PC-3 (cell line): ENCODE data around the gene AGAP1. TPM values are rescaled to one million over a fixed set of nuclear protein-coding genes. Genes with fewer than 3 reads are reported as not detected.

Experiments
- ATAC-seq: fragments of 200-7000 bp; cut with Tn5 transposase; 2 replicates; pipeline ENCODE4 v1.9.1; 2020; ENCODE audit warnings: mild to moderate bottlenecking, moderate library complexity
- BruUV-seq: library from RNA; stranded (reverse); fragments of 400-500 nt; replicated peaks from 2 replicates; lab custom pipeline; 2021; lab: Mats Ljungman, UMichigan
- CTCF ChIA-PET: fragments of 300-600 bp; sonication (Branson Sonifier 250); formaldehyde crosslinking; loops from one replicate; lab custom pipeline; 2022; ENCODE audit warnings: antibody characterized with exemption; lab: Charles Lee
- POLR2A ChIA-PET: fragments of 300-600 bp; sonication (Branson Sonifier 250); formaldehyde crosslinking; loops from one replicate; lab custom pipeline; 2022; ENCODE audit warnings: antibody characterized with exemption; ENCODE audit not compliant: unreplicated experiment; lab: Charles Lee
- DNase-seq: peaks from one replicate; pipeline ENCODE4 v3.0.0-alpha.2; 2015
- H2AFZ ChIP-seq: fragments of 300-600 bp; sonication (generic); 2 replicates; pipeline ENCODE4 v1.6.0; 2016; ENCODE audit warnings: antibody characterized with exemption, low read length
- H3F3A ChIP-seq: fragments of 300-600 bp; sonication (generic); one replicate; pipeline ENCODE4 v1.6.0; 2017; ENCODE audit warnings: antibody characterized with exemption, low read length, control low read depth, mild to moderate bottlenecking; ENCODE audit not compliant: unreplicated experiment
- H3K27ac ChIP-seq: fragments of 300-600 bp; sonication (generic); 2 replicates; pipeline ENCODE4 v1.5.1; 2016; ENCODE audit warnings: mild to moderate bottlenecking, low read length
- H3K27me3 ChIP-seq: fragments of 300-600 bp; sonication (generic); 2 replicates; pipeline ENCODE4 v1.6.1; 2016; ENCODE audit warnings: low read length, mixed read lengths
- H3K36me3 ChIP-seq: fragments of 300-600 bp; sonication (generic); 2 replicates; pipeline ENCODE4 v1.6.1; 2016; ENCODE audit warnings: low read depth, mixed run types, low read length, mixed read lengths
- H3K4me1 ChIP-seq: fragments of 300-600 bp; sonication (generic); 2 replicates; pipeline ENCODE4 v1.5.1; 2016; ENCODE audit warnings: low read length; ENCODE audit not compliant: insufficient read depth
- H3K4me2 ChIP-seq: fragments of 300-600 bp; sonication (generic); 2 replicates; pipeline ENCODE4 v1.6.0; 2016; ENCODE audit warnings: low read length
- H3K4me3 ChIP-seq: fragments of 300-600 bp; sonication (generic); 2 replicates; pipeline ENCODE4 v1.5.1; 2016; ENCODE audit warnings: mild to moderate bottlenecking, low read length, mixed read lengths
- H3K79me2 ChIP-seq: fragments of 300-600 bp; sonication (generic); 2 replicates; pipeline ENCODE4 v1.6.1; 2017; ENCODE audit warnings: low read length, mixed read lengths
- H3K9ac ChIP-seq: fragments of 300-600 bp; sonication (generic); 2 replicates; pipeline ENCODE4 v1.6.0; 2016; ENCODE audit warnings: mild to moderate bottlenecking, low read length
- H3K9me2 ChIP-seq: fragments of 300-600 bp; sonication (generic); replicated peaks from 2 replicates; pipeline ENCODE4 v1.6.1; 2016; ENCODE audit warnings: mixed run types, low read length, mixed read lengths
- H3K9me3 ChIP-seq: fragments of 300-600 bp; sonication (generic); 2 replicates; pipeline ENCODE4 v1.6.1; 2016; ENCODE audit warnings: low read length, mixed read lengths
- H4K20me1 ChIP-seq: fragments of 300-600 bp; sonication (generic); 2 replicates; pipeline ENCODE4 v1.6.1; 2016; ENCODE audit warnings: low read length, mixed read lengths
- EZH2 ChIP-seq: fragments of 300-600 bp; sonication (generic); IDR thresholded peaks from one replicate; pipeline ENCODE4 v1.6.1; 2017; ENCODE audit warnings: antibody characterized with exemption, mild to moderate bottlenecking, low read length; ENCODE audit not compliant: unreplicated experiment
- EZH2phosphoT487 ChIP-seq: fragments of 300-600 bp; sonication (generic); IDR thresholded peaks from 2 replicates; pipeline ENCODE4 v1.6.1; 2018; ENCODE audit warnings: mild to moderate bottlenecking, antibody characterized with exemption, low read length, borderline replicate concordance
- intact Hi-C: fragments of 100-400 bp; cut with micrococcal nuclease; formaldehyde crosslinking; loops from 2 replicates; pipeline ENCODE4 v1.9.0; 2023
- total RNA-seq: library from RNA; depleted of rRNA; stranded (reverse); fragments of >200 nt; gene quantifications from 2 replicates; pipeline ENCODE4 v1.2.3, GENCODE V29; 2014
- TF ChIP-seq, protein P1 (sequence below): fragments of 300-600 bp; sonication (generic); conservative IDR thresholded peaks from 2 replicates; pipeline ENCODE4 v1.5.1; 2017; ENCODE audit warnings: antibody characterized with exemption, low read depth, mild to moderate bottlenecking, low read length

AGAP1 gene
- total RNA-seq, 1 experiment from 2014 or later = 31.0 TPM

DNA sequence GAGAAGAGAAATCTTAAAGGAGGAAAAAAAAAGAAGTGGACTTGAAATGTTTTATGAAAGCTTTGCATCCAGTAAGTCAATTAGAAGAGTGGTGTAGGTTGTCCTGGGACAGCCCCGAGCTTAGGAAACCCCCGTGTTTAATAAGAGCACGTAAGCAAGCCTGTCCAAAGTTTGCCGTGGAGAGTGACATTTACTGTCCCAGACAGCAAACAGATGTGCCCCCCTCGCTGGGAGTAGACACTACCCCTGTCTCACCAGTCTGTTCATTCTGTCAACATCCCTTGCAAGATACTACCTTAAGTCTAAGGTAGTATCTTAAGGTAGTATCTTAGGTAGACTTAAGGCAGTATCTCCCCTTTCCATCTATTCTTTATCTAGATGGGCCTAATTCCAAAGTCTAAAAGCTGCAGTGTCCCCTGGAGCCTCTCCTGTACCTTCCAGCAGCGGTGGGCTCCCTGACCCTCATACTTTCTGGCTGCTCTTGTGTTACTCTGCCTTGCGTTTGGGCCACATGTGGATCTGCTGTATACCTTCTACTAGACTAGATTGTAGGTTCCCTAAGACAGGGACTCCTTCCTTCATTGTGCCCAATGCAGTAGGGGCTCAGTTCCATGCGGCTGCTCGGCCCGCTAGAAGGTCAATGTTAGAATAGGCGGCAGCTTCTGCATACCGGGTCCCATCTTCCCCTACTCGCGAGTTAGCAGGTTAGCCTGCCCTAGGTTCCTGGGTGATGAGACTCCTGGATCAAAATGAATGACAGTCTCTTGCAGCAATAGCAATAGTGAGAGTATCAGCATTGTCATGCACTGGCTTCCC is 430.2 kb downstream of the AGAP1 start:
- TF ChIP-seq EZH2phosphoT487 = no peak
- H3K79me2 ChIP-seq = no peaks in the 10 kb centered on the region
- no peak overlapping the region for H2AFZ ChIP-seq
- no peaks in the 10 kb centered on the region for H4K20me1 ChIP-seq
- ATAC-seq = no peak
- DNase-seq = no peak
- intact Hi-C loops = no loop called here
- no peaks in the 10 kb centered on the region for H3K4me1 ChIP-seq
- H3K27ac ChIP-seq = no peak overlapping the region
- H3K4me2 ChIP-seq = no peak overlapping the region
- no peak overlapping the region for H3K4me3 ChIP-seq
- H3K9ac ChIP-seq = no peak overlapping the region
- CTCF ChIA-PET = no interaction called here
- no peaks in the 10 kb centered on the region for H3K9me2 ChIP-seq
- H3K36me3 ChIP-seq = no peaks in the 10 kb centered on the region
- H3F3A ChIP-seq = no peaks in the 10 kb centered on the region
- POLR2A ChIA-PET = interaction anchor here (0.6 kb wide), 1 partner anchor 10 kb away, joined by 5 read pairs; no protein-coding TSS in a partner anchor
- no peaks in the 10 kb centered on the region for H3K27me3 ChIP-seq
- H3K9me3 ChIP-seq = no peaks in the 10 kb centered on the region
- BruUV-seq = no TSS peak

DNA sequence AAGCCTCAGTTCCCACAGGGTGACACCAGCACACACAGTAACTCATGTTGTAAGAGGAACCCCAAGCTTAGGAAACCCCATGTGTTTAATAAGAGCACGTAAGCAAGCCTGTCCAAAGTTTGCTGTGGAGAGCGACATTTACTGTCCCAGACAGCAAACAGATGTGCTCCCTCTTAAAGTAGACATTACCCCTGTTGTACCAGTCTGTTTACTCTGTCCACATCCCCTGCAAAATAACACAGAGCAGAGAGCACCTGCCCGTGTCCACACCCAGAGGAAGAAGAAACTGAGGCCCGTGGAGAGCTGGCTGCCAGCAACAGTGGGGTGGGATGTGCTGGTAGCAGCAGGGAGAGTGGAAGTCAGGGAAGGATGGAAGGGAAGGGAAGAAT is 430.8 kb downstream of the AGAP1 start:
- no peaks in the 10 kb centered on the region for H3K79me2 ChIP-seq
- no TSS peak for BruUV-seq

DNA sequence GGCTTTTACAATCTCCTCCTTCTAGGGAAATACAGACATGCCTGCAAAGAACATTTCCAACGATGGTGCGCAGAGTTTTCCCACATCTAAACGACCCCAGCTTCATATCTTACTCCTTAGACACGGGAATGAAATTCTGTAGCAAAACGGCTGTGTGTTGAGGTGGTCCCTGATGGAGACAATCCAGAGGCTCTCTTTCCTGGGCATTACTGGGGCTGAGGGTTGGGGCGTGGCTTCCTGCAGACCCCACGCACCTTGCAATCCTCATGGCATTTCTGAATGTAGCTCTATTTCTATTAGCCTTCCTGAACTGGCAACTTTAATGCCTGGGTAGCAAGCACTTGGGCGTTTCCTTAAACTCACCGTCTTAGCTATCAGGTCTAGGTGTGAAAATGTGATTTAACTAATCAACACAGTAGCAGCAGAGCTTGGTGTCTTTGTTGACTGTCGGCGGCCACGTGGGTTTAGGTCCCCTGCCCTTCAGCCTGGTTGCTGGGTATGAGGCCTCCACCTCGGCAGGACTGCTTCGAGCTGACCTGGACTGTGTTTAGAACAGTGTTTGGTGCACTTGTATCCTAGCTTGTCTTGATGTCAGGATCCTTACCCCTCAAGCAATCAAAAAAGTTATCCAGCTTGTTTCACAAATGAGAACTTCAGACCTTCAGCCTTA is 431.5 kb downstream of the AGAP1 start:
- POLR2A ChIA-PET = no interaction called here
- no peak for DNase-seq
- no peak overlapping the region for H3K9ac ChIP-seq
- no peaks in the 10 kb centered on the region for H3K36me3 ChIP-seq
- intact Hi-C loops = no loop called here
- H4K20me1 ChIP-seq = no peaks in the 10 kb centered on the region
- H3K9me2 ChIP-seq = no peaks in the 10 kb centered on the region
- H3K4me2 ChIP-seq = no peak overlapping the region
- no peaks in the 10 kb centered on the region for H3K27me3 ChIP-seq
- TF ChIP-seq EZH2 (no peak), EZH2phosphoT487 (no peak)
- TF ChIP-seq, protein P1, sequence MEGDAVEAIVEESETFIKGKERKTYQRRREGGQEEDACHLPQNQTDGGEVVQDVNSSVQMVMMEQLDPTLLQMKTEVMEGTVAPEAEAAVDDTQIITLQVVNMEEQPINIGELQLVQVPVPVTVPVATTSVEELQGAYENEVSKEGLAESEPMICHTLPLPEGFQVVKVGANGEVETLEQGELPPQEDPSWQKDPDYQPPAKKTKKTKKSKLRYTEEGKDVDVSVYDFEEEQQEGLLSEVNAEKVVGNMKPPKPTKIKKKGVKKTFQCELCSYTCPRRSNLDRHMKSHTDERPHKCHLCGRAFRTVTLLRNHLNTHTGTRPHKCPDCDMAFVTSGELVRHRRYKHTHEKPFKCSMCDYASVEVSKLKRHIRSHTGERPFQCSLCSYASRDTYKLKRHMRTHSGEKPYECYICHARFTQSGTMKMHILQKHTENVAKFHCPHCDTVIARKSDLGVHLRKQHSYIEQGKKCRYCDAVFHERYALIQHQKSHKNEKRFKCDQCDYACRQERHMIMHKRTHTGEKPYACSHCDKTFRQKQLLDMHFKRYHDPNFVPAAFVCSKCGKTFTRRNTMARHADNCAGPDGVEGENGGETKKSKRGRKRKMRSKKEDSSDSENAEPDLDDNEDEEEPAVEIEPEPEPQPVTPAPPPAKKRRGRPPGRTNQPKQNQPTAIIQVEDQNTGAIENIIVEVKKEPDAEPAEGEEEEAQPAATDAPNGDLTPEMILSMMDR = no peak
- no peaks in the 10 kb centered on the region for H3K9me3 ChIP-seq
- no peaks in the 10 kb centered on the region for H3K4me1 ChIP-seq
- no peak overlapping the region for H3K27ac ChIP-seq
- H3K4me3 ChIP-seq = no peak overlapping the region
- no peaks in the 10 kb centered on the region for H3F3A ChIP-seq
- no peak for ATAC-seq
- H2AFZ ChIP-seq = no peak overlapping the region
- no TSS peak for BruUV-seq
- CTCF ChIA-PET = no interaction called here
- no peaks in the 10 kb centered on the region for H3K79me2 ChIP-seq

More for the DNA sequence above, 430.8 kb downstream of the AGAP1 start:
- no peaks in the 10 kb centered on the region for H3K36me3 ChIP-seq
- no peak overlapping the region for H2AFZ ChIP-seq
- H3K9me2 ChIP-seq = no peaks in the 10 kb centered on the region
- no peak for ATAC-seq
- ChIA-PET CTCF (no interaction called here), POLR2A (no interaction called here)
- intact Hi-C loops = no loop called here
- no peaks in the 10 kb centered on the region for H4K20me1 ChIP-seq
- DNase-seq = no peak
- H3K4me3 ChIP-seq = no peak overlapping the region
- H3K9me3 ChIP-seq = no peaks in the 10 kb centered on the region
- no peaks in the 10 kb centered on the region for H3K27me3 ChIP-seq
- H3K4me2 ChIP-seq = no peak overlapping the region
- no peaks in the 10 kb centered on the region for H3K4me1 ChIP-seq
- H3K9ac ChIP-seq = no peak overlapping the region
- no peak overlapping the region for H3K27ac ChIP-seq
- TF ChIP-seq EZH2phosphoT487 (no peak), EZH2 (no peak)
- TF ChIP-seq, protein P1 = no peak
- no peaks in the 10 kb centered on the region for H3F3A ChIP-seq
